Measurements from ENCODE around the gene ARHGEF4. TPM values are rescaled to one million over a fixed set of nuclear protein-coding genes. Genes with fewer than 3 reads are reported as not detected.

The ARHGEF4 gene
- total RNA-seq, 1 donor = 1.5 TPM

DNA sequence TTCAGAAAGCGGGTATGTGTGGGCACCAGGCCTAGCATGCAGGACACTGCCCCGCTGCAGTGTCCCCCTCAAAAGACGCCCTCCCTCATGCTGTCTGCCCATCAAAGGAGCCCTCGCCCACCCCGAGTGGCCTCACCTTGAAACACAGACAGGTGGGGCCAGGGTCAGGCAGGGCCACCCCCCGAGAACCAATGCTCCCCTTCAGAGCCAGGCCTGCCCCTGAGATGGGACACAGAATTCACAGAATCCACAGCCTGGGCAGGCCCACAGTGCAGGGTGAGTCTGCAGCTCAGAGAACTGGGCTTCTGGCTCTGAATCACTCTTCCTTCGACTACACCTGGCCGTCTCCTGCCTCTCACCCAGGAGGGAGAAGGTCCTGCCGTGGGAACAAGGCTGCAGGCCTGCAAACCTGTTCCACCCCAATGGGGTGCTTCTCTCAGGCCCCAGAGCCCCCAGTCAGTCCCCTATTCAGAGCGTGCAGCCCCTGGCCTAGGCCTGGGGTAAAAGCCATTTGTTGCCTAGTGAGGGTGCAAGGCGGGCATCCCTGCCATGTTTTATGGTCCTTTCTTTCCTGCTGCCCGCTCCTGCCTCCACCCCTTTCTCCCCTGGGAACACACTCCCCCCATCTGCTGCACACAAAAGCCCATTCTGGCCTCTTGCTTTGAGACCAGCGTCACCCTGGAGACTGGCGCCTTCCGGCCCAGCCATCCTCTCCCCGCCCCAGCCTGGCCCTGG is 11.3 kb upstream of the ARHGEF4 start:
- Histone ChIP-seq H3K4me1 (ENCODE audit: insufficient read depth, low read length) (peaks cover 13% of the 10 kb centered on the region), H3K4me3 (ENCODE audit: low read length) (no peak overlapping the region), H3K27me3 (ENCODE audit: insufficient read depth, low read length) (no peaks in the 10 kb centered on the region), H3K9me3 (ENCODE audit: low read depth, low read length) (no peaks in the 10 kb centered on the region)

- Histone ChIP-seq H3K9me3 (ENCODE audit: low read depth, low read length) (no peaks in the 10 kb centered on the region), H3K4me1 (ENCODE audit: insufficient read depth, low read length) (peaks cover 13% of the 10 kb centered on the region), H3K27me3 (ENCODE audit: insufficient read depth, low read length) (no peaks in the 10 kb centered on the region), H3K4me3 (ENCODE audit: low read length) (no peak overlapping the region)
These were observed 10.8 kb upstream of the ARHGEF4 start for GRCh38 chr2:130825966-130826253.

GRCh38 chr2:130826419-130826818 is 10.3 kb upstream of the ARHGEF4 start:
- H3K27me3 ChIP-seq (ENCODE audit: insufficient read depth, low read length) = no peaks in the 10 kb centered on the region

DNA sequence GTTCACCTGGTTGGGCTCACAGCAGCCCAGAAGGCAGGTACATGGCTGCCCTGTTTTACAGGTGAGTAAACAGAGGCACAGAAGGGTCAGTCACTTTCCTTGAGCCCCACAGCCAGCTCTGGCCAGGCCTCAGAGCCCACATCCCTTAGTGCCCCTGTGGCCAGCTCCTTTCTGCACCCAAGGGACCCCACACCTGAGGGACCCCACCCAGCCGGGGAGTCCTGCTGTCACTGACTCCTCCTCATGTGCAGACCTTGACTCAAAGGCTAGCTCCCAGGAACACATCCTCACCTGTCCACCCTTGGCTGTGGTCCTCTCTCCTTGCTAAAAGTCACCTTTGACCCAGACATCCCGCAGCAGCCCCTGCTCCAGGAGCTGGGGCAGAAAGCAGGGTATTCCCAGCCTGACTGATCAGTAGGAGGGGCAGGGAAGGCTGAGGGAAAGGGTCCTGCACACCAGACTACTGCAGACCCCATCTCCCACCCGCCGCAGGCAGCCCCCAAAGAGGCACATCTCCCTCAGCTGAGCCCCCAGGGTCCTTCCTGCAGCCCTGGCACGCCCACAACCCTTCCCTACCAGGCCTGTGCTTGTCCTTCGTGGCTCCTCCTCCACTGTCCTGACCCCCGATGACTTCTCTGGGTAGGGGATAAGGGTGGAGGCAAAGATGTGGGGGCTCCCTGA is 9.8 kb upstream of the ARHGEF4 start:
- Histone ChIP-seq H3K4me1 (ENCODE audit: insufficient read depth, low read length) (peaks cover 13% of the 10 kb centered on the region), H3K27me3 (ENCODE audit: insufficient read depth, low read length) (no peaks in the 10 kb centered on the region), H3K9me3 (ENCODE audit: low read depth, low read length) (no peaks in the 10 kb centered on the region), H3K4me3 (ENCODE audit: low read length) (no peak overlapping the region)

More at GRCh38 chr2:130826419-130826818, 10.3 kb upstream of the ARHGEF4 start:
- H3K4me1 ChIP-seq (ENCODE audit: insufficient read depth, low read length) = peaks cover 13% of the 10 kb centered on the region
- H3K4me3 ChIP-seq (ENCODE audit: low read length) = no peak overlapping the region
- H3K9me3 ChIP-seq (ENCODE audit: low read depth, low read length) = no peaks in the 10 kb centered on the region

- Histone ChIP-seq H3K27me3 (ENCODE audit: insufficient read depth, low read length) (no peaks in the 10 kb centered on the region), H3K4me3 (ENCODE audit: low read length) (no peak overlapping the region), H3K9me3 (ENCODE audit: low read depth, low read length) (no peaks in the 10 kb centered on the region), H3K4me1 (ENCODE audit: insufficient read depth, low read length) (peaks cover 13% of the 10 kb centered on the region)
These were observed 9.0 kb upstream of the ARHGEF4 start for GRCh38 chr2:130827502-130828251.

- Histone ChIP-seq H3K4me3 (ENCODE audit: low read length) (no peak overlapping the region), H3K4me1 (ENCODE audit: insufficient read depth, low read length) (peaks cover 13% of the 10 kb centered on the region), H3K9me3 (ENCODE audit: low read depth, low read length) (no peaks in the 10 kb centered on the region), H3K27me3 (ENCODE audit: insufficient read depth, low read length) (no peaks in the 10 kb centered on the region)
These were observed 8.3 kb upstream of the ARHGEF4 start for GRCh38 chr2:130828461-130828860.

DNA sequence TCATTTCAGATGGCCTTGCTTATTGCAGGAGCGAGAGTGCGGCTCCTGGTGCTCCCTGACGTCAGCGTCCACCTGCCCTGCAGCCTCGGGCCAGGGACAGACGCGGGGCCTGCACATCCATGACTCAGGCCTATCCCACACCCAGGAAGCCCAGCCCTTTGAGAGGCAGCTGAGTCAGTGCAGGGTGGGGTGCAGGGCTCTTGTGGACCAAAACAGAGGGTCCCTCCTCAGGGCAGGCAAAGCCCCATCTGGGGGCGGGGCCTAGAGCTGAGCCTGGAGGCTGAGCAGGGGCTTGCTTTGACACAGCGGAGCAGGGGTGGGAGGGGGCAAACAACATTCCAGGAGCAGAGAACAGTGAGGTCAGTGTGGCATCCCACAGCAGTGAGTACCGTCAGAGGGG is 7.7 kb upstream of the ARHGEF4 start:
- Histone ChIP-seq H3K27me3 (ENCODE audit: insufficient read depth, low read length) (no peaks in the 10 kb centered on the region), H3K9me3 (ENCODE audit: low read depth, low read length) (no peaks in the 10 kb centered on the region), H3K4me1 (ENCODE audit: insufficient read depth, low read length) (peaks cover 9% of the 10 kb centered on the region)

GRCh38 chr2:130830538-130830937 is 6.2 kb upstream of the ARHGEF4 start:
- Histone ChIP-seq H3K4me1 (ENCODE audit: insufficient read depth, low read length) (no peaks in the 10 kb centered on the region), H3K4me3 (ENCODE audit: low read length) (no peak overlapping the region), H3K27me3 (ENCODE audit: insufficient read depth, low read length) (no peaks in the 10 kb centered on the region), H3K9me3 (ENCODE audit: low read depth, low read length) (no peaks in the 10 kb centered on the region)

More for the DNA sequence above, 7.7 kb upstream of the ARHGEF4 start:
- H3K4me3 ChIP-seq (ENCODE audit: low read length) = no peak overlapping the region

GRCh38 chr2:130831356-130831755 is 5.4 kb upstream of the ARHGEF4 start:
- no peaks in the 10 kb centered on the region for H3K9me3 ChIP-seq (ENCODE audit: low read depth, low read length)
- H3K4me3 ChIP-seq (ENCODE audit: low read length) = no peak overlapping the region
- H3K4me1 ChIP-seq (ENCODE audit: insufficient read depth, low read length) = no peaks in the 10 kb centered on the region
- H3K27me3 ChIP-seq (ENCODE audit: insufficient read depth, low read length) = peaks cover 7% of the 10 kb centered on the region

GRCh38 chr2:130832296-130832940 is 4.3 kb upstream of the ARHGEF4 start:
- no peaks in the 10 kb centered on the region for H3K4me1 ChIP-seq (ENCODE audit: insufficient read depth, low read length)

GRCh38 chr2:130834091-130834930 is 2.4 kb upstream of the ARHGEF4 start:
- peaks cover 12% of the 10 kb centered on the region for H3K27me3 ChIP-seq (ENCODE audit: insufficient read depth, low read length)
- H3K4me1 ChIP-seq (ENCODE audit: insufficient read depth, low read length) = no peaks in the 10 kb centered on the region
- H3K4me3 ChIP-seq (ENCODE audit: low read length) = no peak overlapping the region
- no peaks in the 10 kb centered on the region for H3K9me3 ChIP-seq (ENCODE audit: low read depth, low read length)

More at GRCh38 chr2:130832296-130832940, 4.3 kb upstream of the ARHGEF4 start:
- Histone ChIP-seq H3K4me3 (ENCODE audit: low read length) (no peak overlapping the region), H3K27me3 (ENCODE audit: insufficient read depth, low read length) (peaks cover 9% of the 10 kb centered on the region), H3K9me3 (ENCODE audit: low read depth, low read length) (no peaks in the 10 kb centered on the region)

GRCh38 chr2:130834931-130835765 is 1.6 kb upstream of the ARHGEF4 start:
- H3K9me3 ChIP-seq (ENCODE audit: low read depth, low read length) = no peaks in the 10 kb centered on the region
- no peaks in the 10 kb centered on the region for H3K4me1 ChIP-seq (ENCODE audit: insufficient read depth, low read length)
- no peak overlapping the region for H3K4me3 ChIP-seq (ENCODE audit: low read length)
- H3K27me3 ChIP-seq (ENCODE audit: insufficient read depth, low read length) = peaks cover 12% of the 10 kb centered on the region

GRCh38 chr2:130835766-130836015 is 1.0 kb upstream of the ARHGEF4 start:
- Histone ChIP-seq H3K9me3 (ENCODE audit: low read depth, low read length) (no peaks in the 10 kb centered on the region), H3K27me3 (ENCODE audit: insufficient read depth, low read length) (peaks cover 12% of the 10 kb centered on the region), H3K4me3 (ENCODE audit: low read length) (no peak overlapping the region), H3K4me1 (ENCODE audit: insufficient read depth, low read length) (no peaks in the 10 kb centered on the region)

Data from mononuclear cell (primary cell).